HepG2 (cell line): ENCODE data around the gene COMMD10.

Source experiments
- CEBPB ChIP-seq: IDR thresholded peaks from 2 replicates; pipeline ENCODE4 v1.6.1; 2011; ENCODE audit warnings: low read depth, low read length, improper control_type of control experiment, borderline replicate concordance
- EHMT2 ChIP-seq: fragments of 200-600 bp; sonication (generic); IDR thresholded peaks from 2 replicates; pipeline ENCODE4 v1.7.0; 2017; ENCODE audit warnings: antibody characterized with exemption, low read depth, low read length, borderline replicate concordance
- GZF1 ChIP-seq: sonication (generic); formaldehyde crosslinking; IDR thresholded peaks from 2 replicates; pipeline ENCODE4 v1.5.1; 2020; ENCODE audit warnings: mild to moderate bottlenecking, missing genetic modification reagents
- HOXA7 ChIP-seq: sonication (generic); formaldehyde crosslinking; IDR thresholded peaks from 2 replicates; pipeline ENCODE4 v1.8.1; 2022; ENCODE audit warnings: mild to moderate bottlenecking, missing genetic modification reagents, moderate library complexity
- MYC ChIP-seq: sonication (generic); formaldehyde crosslinking; IDR thresholded peaks from 2 replicates; pipeline ENCODE4 v1.9.0; 2021; ENCODE audit warnings: missing genetic modification reagents, borderline replicate concordance
- POLR2A ChIP-seq, 2 experiments: IDR thresholded peaks; 2 replicates each; pipeline ENCODE4 v1.6.1; 2011; ENCODE audit warnings: low read depth in 2 of 2, low read length in 2 of 2, mild to moderate bottlenecking in 1 of 2, moderate library complexity in 1 of 2; ENCODE audit not compliant: insufficient read depth in 1 of 2
- TAF15 ChIP-seq: fragments of 200-400 bp; formaldehyde crosslinking; IDR thresholded peaks from one replicate; pipeline ENCODE4 v1.6.1; 2018; ENCODE audit warnings: mild to moderate bottlenecking, low read depth, low read length; ENCODE audit not compliant: poor library complexity, severe bottlenecking
- TSC22D2 ChIP-seq: sonication (generic); formaldehyde crosslinking; IDR thresholded peaks from 2 replicates; pipeline ENCODE4 v1.5.1; 2020; ENCODE audit warnings: missing genetic modification reagents, mild to moderate bottlenecking, borderline replicate concordance
- ZNF496 ChIP-seq: sonication (generic); formaldehyde crosslinking; IDR thresholded peaks from 2 replicates; pipeline ENCODE4 v1.8.1; 2023; ENCODE audit warnings: mild to moderate bottlenecking, moderate library complexity, missing genetic modification reagents; ENCODE audit not compliant: insufficient replicate concordance
- TF ChIP-seq, protein P1 (sequence below): sonication (generic); formaldehyde crosslinking; IDR thresholded peaks from 2 replicates; pipeline ENCODE4 v1.5.0; 2020; ENCODE audit warnings: missing genetic modification reagents
- TF ChIP-seq, protein P2 (sequence below): IDR thresholded peaks from 2 replicates; pipeline ENCODE4 v1.6.1; 2016
- TF ChIP-seq, protein P3 (sequence below): sonication (generic); formaldehyde crosslinking; IDR thresholded peaks from 2 replicates; pipeline ENCODE4 v1.4.0; 2020; ENCODE audit warnings: missing genetic modification reagents

DNA sequence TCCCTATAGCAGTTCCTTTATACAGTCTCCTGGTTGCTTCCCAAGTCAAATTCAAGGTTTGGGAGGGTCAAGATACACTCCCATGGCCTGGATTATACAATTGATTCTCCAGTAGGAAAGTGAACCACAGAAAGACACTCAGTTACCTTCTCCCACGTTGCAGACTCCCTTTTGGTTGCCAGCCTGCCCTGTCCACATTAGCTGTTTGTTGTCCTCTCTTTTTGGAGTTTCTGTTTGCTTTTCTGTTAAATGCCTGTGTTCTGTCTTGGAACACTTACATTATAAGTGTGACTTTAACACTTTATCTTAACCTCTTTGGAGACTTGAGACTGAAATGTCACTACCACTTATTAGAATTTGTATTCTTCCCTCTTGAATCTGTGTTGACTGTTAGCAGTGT is 30.3 kb downstream of the COMMD10 start:
- TF ChIP-seq POLR2A (IDR thresholded peaks at IDR 0.05; ENCODE audit: insufficient read depth in 1 of 2, low read depth in 2 of 2, low read length in 2 of 2) (no peak), EHMT2 (no peak), GZF1 (CRISPR knock-in tag) (no peak), CEBPB (no peak), TSC22D2 (CRISPR knock-in tag) (no peak), HOXA7 (no peak), ZNF496 (CRISPR knock-in tag) (no peak), MYC (CRISPR knock-in tag) (no peak), TAF15 (no peak)
- TF ChIP-seq, protein P1, sequence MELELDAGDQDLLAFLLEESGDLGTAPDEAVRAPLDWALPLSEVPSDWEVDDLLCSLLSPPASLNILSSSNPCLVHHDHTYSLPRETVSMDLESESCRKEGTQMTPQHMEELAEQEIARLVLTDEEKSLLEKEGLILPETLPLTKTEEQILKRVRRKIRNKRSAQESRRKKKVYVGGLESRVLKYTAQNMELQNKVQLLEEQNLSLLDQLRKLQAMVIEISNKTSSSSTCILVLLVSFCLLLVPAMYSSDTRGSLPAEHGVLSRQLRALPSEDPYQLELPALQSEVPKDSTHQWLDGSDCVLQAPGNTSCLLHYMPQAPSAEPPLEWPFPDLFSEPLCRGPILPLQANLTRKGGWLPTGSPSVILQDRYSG (CRISPR knock-in tag): no peak
- TF ChIP-seq, protein P2, sequence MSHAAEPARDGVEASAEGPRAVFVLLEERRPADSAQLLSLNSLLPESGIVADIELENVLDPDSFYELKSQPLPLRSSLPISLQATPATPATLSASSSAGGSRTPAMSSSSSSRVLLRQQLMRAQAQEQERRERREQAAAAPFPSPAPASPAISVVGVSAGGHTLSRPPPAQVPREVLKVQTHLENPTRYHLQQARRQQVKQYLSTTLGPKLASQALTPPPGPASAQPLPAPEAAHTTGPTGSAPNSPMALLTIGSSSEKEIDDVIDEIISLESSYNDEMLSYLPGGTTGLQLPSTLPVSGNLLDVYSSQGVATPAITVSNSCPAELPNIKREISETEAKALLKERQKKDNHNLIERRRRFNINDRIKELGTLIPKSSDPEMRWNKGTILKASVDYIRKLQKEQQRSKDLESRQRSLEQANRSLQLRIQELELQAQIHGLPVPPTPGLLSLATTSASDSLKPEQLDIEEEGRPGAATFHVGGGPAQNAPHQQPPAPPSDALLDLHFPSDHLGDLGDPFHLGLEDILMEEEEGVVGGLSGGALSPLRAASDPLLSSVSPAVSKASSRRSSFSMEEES (CRISPR knock-in tag): no peak
- TF ChIP-seq, protein P3, sequence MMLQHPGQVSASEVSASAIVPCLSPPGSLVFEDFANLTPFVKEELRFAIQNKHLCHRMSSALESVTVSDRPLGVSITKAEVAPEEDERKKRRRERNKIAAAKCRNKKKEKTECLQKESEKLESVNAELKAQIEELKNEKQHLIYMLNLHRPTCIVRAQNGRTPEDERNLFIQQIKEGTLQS (CRISPR knock-in tag): no peak
